Stimulated activated CD4-positive, alpha-beta T cell treated with anti-CD3 and anti-CD28 coated beads, Interleukin-1b, Interleukin-23, amount 100 ng/mL, for 24 hours (primary cell): Measurements from ENCODE around the gene PIK3CD.

Experiments used
- DNase-seq, 4 experiments: peaks; one replicate each; pipeline ENCODE4 v3.0.0-alpha.2; 2020; ENCODE audit warnings: low read depth in 4 of 4, low spot score in 1 of 4

PIK3CD gene

GRCh38 chr1:9651565-9652378, at the start of gene PIK3CD:
Gene PIK3CD (plus strand): TSS chr1:9651731. CDS start chr1:9710456, 58,725 bp downstream.
- peak in 1 of 4 experiments; percentile 33 for DNase-seq

DNA sequence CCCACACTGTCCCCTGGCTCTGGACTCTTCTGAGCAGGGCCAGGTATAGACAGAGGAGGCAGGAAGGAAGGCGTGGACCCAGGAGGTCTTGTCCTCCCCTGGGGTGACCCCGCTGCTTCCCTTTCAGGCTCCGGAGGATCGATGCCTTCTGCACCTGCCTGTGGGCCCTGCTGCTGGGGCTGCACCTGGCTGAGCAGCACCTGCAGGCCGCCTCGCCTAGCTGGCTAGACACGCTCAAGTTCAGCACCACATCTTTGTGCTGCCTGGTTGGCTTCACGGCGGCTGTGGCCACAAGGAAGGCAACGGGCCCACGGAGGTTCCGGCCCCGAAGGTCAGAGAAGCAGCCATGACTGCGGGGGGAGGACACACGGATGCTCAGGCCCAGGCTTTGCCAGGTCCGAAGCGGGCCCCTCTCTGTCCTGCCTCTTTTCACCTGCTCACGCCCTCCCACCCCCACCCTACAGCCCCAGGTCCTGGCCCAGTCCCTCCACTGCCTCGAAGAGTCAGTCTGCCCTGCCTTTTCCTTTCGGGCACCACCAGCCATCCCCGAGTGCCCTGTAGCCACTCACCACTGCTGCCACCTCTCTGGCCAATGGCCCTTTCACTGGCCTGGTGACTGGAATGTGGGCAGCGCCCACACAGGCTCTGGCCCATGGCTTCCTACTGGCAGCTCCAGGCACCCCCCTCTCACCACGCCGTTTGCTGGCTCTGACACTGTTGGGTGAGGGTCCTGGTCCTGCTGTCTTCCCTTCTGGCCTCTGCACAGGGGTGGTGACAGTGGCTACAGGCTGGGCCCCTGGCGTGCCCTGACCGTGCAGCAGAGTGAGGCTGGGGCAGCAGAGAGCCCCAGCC, 49.4 kb upstream of the PIK3CD start:
- DNase-seq: no peak

DNA sequence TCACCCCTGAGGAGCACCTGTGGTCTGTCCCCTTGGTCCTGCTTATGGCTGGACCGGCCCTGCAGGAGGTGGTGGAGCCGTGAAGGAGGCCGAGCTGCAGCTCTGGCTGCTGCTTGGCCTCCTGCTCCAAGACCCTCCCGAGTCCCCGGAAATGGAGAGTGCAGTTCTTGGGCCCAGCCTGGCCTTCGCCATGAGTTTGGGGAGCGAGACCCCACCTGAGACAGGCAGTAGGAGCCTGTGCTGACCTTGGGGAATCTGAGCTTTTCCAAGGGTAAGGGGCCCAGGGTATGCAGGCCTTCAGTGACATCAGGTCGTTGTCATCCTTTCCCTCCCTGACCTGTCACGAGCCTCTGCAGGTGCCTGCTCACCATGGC, 48.8 kb upstream of the PIK3CD start:
- DNase-seq: no peak

DNA sequence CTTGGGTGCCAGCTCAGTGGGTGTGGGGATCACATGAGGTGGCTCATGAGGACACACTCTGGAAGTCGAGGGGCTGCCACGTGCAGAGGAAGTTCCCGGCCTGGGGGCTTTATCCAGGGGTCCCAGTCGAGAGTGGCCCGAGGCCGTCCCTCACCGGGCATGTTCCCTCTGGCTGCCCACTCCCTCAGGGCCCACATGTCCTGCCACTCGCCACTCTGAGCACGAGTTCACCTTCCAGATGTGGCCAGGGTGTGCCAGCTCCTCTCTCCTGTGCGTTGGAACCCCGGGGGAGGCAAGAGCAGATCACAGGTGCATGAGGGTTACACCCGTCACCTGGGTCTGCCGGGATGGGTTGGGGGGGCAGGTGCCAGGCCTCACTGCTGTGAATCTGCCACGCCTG, 48.2 kb upstream of the PIK3CD start:
- DNase-seq: no peak

DNA sequence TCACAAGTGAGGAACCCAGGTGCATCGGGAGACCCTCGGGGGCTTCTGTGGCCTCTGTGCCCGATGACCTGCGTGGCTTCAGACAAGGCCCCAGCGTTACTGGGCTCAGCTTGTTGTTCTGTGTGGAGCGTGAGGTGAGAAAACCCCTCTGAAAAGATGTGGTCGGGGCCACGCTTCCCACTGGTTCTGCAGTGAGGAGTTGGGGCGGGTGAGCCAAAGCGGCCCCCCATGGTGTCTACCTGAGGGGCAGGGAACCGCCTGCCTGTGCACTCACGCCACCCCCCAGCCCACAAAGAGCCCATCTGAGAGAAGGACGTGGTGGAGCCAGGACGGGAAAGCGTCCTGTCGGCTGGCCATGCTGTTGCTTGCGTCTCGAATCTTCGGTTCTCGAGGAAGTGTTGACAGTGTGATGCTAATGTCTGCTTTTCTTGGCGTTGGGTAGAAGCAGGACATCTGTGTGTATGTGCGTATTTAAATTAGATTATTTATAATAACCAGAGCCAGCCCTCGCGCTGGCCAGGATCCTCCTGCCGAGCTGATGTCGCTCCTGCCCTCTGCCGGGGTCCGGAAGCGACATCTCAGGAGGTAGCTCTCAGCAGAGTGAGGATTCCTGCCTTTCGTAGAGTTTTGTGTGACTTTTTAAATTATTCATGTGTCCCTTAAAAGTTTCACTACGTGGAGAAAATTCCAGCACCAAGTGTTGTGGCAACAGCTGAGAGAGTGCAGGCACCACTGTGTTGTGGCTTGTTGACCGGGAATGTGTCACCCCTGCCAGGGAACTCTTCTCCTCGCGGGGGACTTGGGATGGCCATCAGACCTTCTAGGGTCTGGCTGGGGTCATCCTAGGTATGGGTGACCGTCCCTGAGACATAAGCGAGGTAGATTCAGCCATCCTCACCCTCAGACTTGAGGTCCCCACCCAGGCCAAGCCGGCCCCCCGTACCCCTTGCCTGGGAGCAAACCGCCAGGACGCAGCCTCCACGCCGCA, 47.5 kb upstream of the PIK3CD start:
- DNase-seq: no peak

- DNase-seq: no peak
These were observed 46.7 kb upstream of the PIK3CD start for GRCh38 chr1:9604836-9605235.

DNA sequence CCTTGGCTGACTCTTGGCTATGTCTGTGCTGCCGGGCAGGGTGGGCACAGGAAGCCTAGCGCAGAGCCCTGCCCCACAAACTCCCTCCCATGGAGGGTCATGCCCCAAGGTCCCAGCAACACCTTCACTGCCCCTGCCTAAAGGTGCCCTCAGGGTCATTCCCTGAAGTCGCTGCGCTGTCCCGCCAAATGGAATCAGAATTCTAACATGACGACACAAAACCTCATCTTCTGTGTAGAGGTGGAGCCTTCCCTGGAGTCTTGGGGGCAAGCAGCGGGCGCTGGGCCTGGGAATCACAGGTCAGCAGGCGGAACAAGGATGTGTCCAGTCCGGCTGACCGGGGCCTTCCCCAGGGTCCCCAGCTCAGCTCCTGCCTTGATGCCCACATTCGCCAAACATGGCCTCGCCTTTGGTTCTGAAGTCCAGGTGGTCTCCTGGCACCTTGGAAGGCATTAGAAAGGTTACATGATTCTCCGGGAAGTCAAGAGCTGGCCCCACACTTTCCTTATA, 45.5 kb upstream of the PIK3CD start:
- no peak for DNase-seq

DNA sequence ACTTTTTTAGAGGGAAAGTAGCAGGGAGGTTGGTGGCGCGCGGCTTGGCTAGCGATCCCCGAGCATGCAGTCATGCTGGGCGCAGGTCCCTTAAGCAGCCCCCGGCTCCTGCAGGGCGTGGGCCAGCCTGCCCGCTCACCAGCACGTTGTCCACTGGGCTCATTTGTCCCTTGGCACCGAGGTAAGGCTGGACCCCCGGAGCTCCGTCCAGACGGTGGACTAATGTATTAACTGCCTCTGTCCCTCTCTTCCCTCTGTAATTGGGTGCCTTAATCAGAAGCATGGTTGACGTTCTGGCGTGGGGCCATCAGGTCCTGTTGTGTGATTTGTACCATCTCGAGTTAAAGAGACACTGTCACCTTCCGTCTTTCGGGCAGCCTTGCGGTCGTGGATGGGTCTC, 45.1 kb upstream of the PIK3CD start:
- no peak for DNase-seq

DNA sequence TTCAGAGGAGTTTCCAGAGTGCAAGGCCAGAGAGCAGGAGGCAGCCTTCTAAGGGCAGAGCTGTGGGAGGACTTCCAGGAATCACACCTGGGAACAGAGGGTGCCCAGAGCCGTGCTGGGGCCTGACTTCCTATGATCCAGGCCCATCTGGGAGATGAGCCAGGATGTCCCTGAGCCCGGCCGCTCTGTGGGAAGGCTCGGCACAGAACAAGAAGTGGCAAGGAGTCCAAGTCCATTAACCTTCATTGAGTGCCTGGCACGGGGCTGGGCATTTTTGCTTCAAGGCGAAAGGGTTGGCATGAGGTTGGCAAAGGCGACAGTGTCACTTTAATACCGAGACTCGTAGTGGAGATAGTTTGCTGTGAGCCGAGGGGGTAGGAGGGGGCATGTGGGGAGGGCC, 44.6 kb upstream of the PIK3CD start:
- DNase-seq: no peak

DNA sequence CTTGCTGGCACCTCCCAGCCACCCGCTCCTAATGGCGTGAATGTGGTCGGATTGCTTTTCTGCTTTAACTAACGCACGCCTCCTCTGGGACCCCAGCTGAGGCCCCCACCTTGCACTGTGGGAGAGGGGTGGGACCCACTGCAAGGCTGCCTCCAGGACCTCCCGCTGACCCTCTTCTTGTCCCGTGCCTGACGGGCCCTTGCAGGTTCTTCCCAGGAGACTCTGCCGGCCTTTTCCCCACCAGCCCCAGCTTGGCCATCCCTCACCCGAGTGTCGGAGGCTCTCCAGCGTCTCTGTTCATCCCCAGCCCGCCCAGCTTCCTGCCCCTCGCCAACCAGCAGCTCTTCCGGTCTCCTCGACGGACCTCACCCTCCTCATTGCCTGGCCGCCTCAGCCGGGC, 44.2 kb upstream of the PIK3CD start:
- no peak for DNase-seq

DNA sequence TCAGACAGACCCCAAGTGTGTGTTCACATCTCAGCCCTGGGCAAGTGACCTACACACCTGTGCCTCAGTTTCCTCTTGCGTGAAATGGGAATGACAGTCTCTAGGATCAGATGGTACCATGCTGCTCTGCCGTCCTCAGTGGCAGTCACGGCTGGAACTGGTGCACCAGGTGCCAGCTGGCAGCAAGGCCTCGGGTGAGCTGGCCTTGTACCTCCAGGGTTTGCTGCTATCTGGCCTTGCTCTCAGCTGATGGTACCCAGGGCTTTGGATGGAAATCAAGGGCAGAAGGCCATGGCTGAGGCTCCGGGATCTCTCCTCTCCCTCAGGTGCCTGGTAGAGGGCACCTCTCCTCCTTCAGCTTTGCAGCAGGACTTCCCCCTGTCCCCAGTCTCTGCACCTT, 41.5 kb upstream of the PIK3CD start:
- DNase-seq: no peak

GRCh38 chr1:9610548-9610947, 41.0 kb upstream of the PIK3CD start:
- no peak for DNase-seq

- DNase-seq: no peak
These were observed 39.8 kb upstream of the PIK3CD start for GRCh38 chr1:9611716-9612115.

DNA sequence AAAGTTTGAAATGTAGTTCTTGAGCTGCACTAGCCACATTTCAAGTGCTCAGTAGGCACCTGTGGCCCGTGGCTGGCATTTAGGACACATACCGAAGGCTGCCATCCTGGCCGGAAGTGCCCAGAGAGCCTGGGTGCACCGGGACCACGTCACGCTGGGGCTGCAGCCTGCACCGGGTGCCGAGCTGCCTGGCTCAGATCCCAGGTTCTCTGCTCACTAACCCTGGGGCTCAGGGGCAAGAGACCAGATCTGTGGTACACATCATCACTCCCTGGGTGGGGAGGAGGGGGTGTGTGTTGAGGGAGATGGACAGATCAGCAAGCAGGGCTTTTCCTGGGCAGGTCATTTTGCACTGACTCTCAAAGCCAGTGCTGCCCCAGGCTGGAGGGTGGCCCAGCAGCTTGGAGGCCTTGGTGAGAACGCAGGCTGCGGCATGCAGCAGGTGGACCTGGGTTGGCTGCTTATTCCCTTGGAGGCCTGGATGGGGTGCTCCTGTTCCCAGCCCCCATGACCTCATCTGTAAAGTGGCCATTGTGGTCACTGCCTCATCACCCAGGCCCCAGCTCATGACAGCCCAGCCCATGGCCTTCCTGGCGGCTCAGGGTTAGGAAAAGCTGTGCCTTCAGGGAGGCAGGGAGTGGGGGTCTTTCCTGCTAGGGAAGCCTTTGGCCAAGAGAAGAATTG, 39.2 kb upstream of the PIK3CD start:
- no peak for DNase-seq

- no peak for DNase-seq
These were observed 38.5 kb upstream of the PIK3CD start for GRCh38 chr1:9612871-9613624.

GRCh38 chr1:9613625-9614299, 37.8 kb upstream of the PIK3CD start:
- no peak for DNase-seq

DNA sequence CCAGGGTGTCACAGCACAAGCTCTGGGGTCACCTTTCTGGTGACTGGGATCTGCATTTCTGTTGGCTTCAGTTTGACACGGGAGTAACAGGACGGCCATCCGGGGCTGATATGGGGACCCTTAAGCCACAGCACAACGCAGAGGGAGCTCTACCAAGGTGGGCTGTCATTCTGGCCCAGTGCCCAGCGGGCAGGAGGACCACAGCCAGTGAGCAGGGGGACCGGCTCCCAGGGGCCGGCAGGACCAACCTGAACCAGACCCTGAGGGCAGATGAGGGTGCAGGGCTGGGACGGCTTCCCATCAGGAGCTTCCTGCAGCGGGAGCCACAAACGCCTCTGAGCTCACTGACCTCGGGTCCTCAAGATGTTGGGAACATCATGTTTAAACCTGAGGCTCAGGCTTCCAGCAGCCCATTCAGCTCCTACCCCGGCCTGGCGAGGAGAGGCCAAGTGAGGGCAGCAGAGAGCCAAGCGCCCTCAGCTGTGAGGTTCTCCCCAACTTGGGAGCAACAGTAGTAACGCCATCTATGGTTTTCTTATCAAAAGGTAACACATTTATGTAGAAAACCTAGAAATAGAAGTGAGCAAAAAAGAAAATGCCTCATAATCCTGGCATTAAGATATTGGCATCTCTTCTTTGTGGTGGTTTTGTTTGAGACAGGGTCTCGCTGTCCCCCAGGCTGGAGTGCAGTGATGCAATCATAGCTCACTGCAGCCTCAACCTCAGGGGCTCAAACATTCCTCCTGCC, 36.0 kb upstream of the PIK3CD start:
- no peak for DNase-seq

DNA sequence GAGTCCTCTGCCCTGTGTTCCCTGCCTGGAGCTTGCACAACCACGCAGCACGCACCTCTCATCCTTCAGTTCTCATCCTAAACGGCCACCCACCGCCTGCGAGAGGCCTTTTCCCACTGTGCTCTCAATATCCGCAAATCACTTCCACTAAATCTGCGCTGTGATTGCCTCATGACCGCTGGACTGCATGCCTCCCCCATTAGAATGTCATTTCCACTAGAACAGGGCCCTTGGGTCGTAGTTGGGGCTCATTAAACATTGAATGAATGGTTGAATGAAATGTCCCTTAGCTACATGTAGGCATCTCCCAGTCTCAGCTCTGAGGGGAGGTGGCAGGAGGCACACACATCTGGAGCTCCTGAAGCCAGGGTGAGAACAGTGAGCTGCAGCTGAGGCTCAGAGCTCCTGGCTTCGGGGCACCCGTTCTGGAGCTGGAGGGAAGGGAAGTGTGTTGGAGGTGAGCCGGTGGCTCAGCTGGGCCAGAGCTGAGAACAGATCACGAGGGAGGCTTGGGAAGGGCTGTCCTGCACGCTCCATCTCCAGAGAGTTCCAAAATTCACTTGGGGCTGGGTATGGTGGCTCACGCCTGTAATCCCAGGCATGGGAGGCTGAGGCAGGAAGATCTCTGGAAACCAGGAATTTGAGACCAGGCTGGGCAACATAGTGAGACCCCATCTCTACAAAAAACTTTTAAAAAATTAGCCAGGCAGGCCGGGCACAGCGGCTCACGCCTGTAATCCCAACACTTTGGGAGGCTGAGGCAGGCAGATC, 32.4 kb upstream of the PIK3CD start:
- DNase-seq: no peak
